OCI-LY3 (cell line): ENCODE results near the gene RAB39A.
A peak's percentile ranks its signal among the peaks of the same experiment; 100 is the strongest.

Experiments
- H2AFZ ChIP-seq: fragments of 200-600, 300-600 bp; shearing (Covaris generic); 2 replicates; pipeline ENCODE4 v1.6.0; 2014; ENCODE audit warnings: antibody characterized with exemption, low read depth, low read length
- H3K27ac ChIP-seq: fragments of 200-600, 300-600 bp; sonication (generic); 2 replicates; pipeline ENCODE4 v1.5.1; 2014; ENCODE audit warnings: mild to moderate bottlenecking, low read length, moderate library complexity, mixed read lengths
- H3K27me3 ChIP-seq: fragments of 200-600, 300-600 bp; sonication (generic); 2 replicates; pipeline ENCODE4 v1.6.1; 2014; ENCODE audit warnings: low read depth, low read length, mixed read lengths
- H3K36me3 ChIP-seq: fragments of 200-600, 300-600 bp; sonication (generic); replicated peaks from 2 replicates; pipeline ENCODE3; 2014; ENCODE audit warnings: low read depth, low read length, mixed read lengths
- H3K4me1 ChIP-seq: fragments of 300-600, 200-600 bp; sonication (generic); 2 replicates; pipeline ENCODE4 v1.6.1; 2014; ENCODE audit warnings: low read length, mixed read lengths
- H3K4me2 ChIP-seq: fragments of 200-600, 300-600 bp; sonication (generic); 2 replicates; pipeline ENCODE4 v1.6.1; 2014; ENCODE audit warnings: low read length, mixed read lengths
- H3K4me3 ChIP-seq: fragments of 300-600, 200-600 bp; sonication (generic); 2 replicates; pipeline ENCODE4 v1.5.1; 2014; ENCODE audit warnings: antibody characterized with exemption, mild to moderate bottlenecking, low read length, moderate library complexity
- H3K79me2 ChIP-seq: fragments of 300-600, 200-600 bp; shearing (Covaris generic); 2 replicates; pipeline ENCODE4 v1.6.1; 2014; ENCODE audit warnings: mild to moderate bottlenecking, low read length, mixed read lengths
- H3K9ac ChIP-seq: fragments of 300-600, 200-600 bp; shearing (Covaris generic); 2 replicates; pipeline ENCODE4 v1.6.0; 2014; ENCODE audit warnings: mild to moderate bottlenecking, low read length, moderate library complexity
- H3K9me3 ChIP-seq: fragments of 200-600, 300-600 bp; shearing (Covaris generic); 2 replicates; pipeline ENCODE4 v1.6.1; 2014; ENCODE audit warnings: low read length, mixed read lengths; ENCODE audit not compliant: insufficient read depth
- H4K20me1 ChIP-seq: fragments of 200-600, 300-600 bp; sonication (generic); 2 replicates; pipeline ENCODE4 v1.6.1; 2016; ENCODE audit warnings: low read length, mixed read lengths; ENCODE audit not compliant: insufficient read depth
- EZH2phosphoT487 ChIP-seq: fragments of 200-600 bp; shearing (Covaris generic); IDR thresholded peaks from 2 replicates; pipeline ENCODE4 v1.6.1; 2018; ENCODE audit warnings: antibody characterized with exemption, mixed run types, low read depth
- TF ChIP-seq, protein P1 (sequence below): fragments of 200-600, 300-600 bp; sonication (generic); IDR thresholded peaks from 2 replicates; pipeline ENCODE4 v1.5.1; 2014; ENCODE audit warnings: antibody characterized with exemption, low read length, low read depth

RAB39A gene

GRCh38 chr11:107924306-107924705, 3.9 kb upstream of the RAB39A start:
- Histone ChIP-seq H3K27ac (no peak overlapping the region), H3K4me2 (no peak overlapping the region), H3K4me3 (no peak overlapping the region), H2AFZ (no peak overlapping the region), H3K79me2 (peaks cover 9% of the 10 kb centered on the region), H3K4me1 (peaks cover 9% of the 10 kb centered on the region), H4K20me1 (no peaks in the 10 kb centered on the region), H3K9ac (no peak overlapping the region), H3K27me3 (no peaks in the 10 kb centered on the region), H3K36me3 (no peaks in the 10 kb centered on the region), H3K9me3 (no peaks in the 10 kb centered on the region)
- TF ChIP-seq EZH2phosphoT487 = no peak
- TF ChIP-seq, protein P1, sequence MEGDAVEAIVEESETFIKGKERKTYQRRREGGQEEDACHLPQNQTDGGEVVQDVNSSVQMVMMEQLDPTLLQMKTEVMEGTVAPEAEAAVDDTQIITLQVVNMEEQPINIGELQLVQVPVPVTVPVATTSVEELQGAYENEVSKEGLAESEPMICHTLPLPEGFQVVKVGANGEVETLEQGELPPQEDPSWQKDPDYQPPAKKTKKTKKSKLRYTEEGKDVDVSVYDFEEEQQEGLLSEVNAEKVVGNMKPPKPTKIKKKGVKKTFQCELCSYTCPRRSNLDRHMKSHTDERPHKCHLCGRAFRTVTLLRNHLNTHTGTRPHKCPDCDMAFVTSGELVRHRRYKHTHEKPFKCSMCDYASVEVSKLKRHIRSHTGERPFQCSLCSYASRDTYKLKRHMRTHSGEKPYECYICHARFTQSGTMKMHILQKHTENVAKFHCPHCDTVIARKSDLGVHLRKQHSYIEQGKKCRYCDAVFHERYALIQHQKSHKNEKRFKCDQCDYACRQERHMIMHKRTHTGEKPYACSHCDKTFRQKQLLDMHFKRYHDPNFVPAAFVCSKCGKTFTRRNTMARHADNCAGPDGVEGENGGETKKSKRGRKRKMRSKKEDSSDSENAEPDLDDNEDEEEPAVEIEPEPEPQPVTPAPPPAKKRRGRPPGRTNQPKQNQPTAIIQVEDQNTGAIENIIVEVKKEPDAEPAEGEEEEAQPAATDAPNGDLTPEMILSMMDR = no peak

DNA sequence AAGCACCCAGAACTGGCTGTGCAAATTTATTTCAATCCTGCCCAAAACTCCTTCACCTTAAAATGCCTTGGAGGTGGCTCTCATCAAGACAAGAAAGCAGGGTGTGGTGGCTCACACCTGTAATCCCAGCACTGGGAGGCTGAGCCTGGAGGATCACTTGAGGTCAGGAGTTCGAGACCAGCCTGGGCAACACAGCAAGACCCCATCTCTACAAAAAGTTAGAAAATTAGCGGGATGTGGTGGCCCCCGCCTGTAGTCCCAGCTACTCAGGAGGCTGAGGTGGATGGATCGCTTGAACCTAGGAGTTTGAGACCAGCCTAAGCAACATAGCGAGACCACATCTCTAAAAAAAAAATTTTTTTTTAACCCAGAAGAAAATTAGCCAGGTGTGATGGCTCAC, 689 bp upstream of the RAB39A start:
- Histone ChIP-seq H3K9ac (peak overlapping the region; percentile 75), H3K9me3 (no peaks in the 10 kb centered on the region), H4K20me1 (peaks cover 7% of the 10 kb centered on the region), H3K36me3 (no peaks in the 10 kb centered on the region), H3K4me3 (peak overlapping the region; percentile 85), H3K4me2 (peak overlapping the region; percentile 72), H2AFZ (peak overlapping the region; percentile 84), H3K27me3 (no peaks in the 10 kb centered on the region), H3K4me1 (peaks cover 19% of the 10 kb centered on the region), H3K27ac (peak overlapping the region; percentile 29; the same call in 1 of the 2 replicates), H3K79me2 (peaks cover 24% of the 10 kb centered on the region)
- no peak for TF ChIP-seq EZH2phosphoT487
- TF ChIP-seq, protein P1 = no peak

DNA sequence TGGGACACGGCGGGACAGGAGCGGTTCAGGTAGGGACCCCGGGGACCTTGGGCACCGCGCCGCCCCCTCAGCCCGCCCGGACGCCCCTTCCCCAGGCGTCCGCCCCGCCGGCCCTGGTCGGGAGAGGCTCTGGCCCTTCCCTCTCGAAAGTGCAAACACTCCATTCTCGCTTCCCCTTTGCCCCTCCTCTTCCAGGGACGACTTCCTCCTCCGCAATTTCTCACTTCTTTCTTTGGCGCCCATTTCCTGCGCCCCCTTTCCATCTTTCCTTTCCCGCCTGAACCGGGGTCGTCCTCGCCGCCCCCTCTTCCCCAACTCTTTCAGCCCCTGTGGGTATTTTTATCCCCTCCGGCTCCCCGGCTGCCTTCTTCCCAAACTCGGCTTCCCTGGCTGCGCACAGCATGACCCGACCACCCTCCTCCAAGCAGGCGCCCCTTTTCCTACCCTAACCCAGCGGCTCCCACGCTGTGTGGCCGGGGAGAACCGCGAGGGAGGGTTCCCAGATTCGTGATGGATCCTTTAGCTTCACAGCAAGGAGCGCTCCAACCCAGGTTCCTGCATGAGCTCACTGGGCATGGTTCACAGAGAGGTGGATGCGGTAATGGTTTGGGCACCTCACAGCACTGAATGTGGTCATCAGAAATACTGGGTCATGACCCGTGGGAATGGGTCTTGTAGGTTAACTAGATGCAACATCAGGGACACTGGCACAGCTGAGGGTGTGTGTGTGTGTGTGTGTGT, 689 bp downstream of the RAB39A start:
- peak overlapping the region; percentile 96 for H3K9ac ChIP-seq
- H3K4me1 ChIP-seq = peaks cover 17% of the 10 kb centered on the region
- no peaks in the 10 kb centered on the region for H3K36me3 ChIP-seq
- peaks cover 7% of the 10 kb centered on the region for H4K20me1 ChIP-seq
- H3K9me3 ChIP-seq = no peaks in the 10 kb centered on the region
- no peak for TF ChIP-seq EZH2phosphoT487
- TF ChIP-seq, protein P1 = no peak
- H3K4me3 ChIP-seq = peak overlapping the region; percentile 98
- peak overlapping the region; percentile 65; the same call in 1 of the 2 replicates for H2AFZ ChIP-seq
- H3K27me3 ChIP-seq = no peaks in the 10 kb centered on the region
- H3K4me2 ChIP-seq = peak overlapping the region; percentile 88
- H3K79me2 ChIP-seq = peaks cover 24% of the 10 kb centered on the region
- H3K27ac ChIP-seq = peak overlapping the region; percentile 63

DNA sequence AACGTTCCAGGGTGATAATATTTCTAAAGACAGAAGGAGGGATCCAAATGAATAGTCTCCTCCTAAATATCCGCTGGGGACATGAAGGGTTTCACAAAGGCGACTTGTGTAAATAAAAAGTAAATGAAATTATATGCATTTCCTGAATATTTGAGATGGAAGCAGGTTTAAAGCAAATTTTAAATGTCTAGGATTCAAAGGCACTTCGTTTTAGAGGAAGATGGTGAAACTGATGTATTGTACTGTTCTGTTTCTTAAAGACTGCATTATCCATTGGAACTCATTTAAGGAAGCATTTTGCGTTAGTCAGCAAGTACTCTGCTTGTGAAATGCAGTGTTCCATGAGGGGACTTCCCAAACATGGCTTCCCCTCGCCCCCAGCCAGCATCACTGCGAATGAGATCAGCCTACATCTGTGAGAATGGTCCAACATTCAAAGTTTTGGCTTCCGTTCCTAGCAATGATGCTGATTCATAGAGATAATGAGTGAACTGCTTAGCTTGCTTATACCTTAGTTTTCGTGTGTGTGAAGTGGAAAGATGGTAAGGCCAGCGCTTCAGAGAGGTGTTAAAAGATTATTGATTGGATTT, 1.5 kb downstream of the RAB39A start:
- H3K4me2 ChIP-seq = peak overlapping the region; percentile 88
- H3K27ac ChIP-seq = no peak overlapping the region

More for the DNA sequence above, 1.5 kb downstream of the RAB39A start:
- no peaks in the 10 kb centered on the region for H3K27me3 ChIP-seq
- no peak for TF ChIP-seq EZH2phosphoT487
- TF ChIP-seq, protein P1 = no peak
- H3K4me1 ChIP-seq = peaks cover 12% of the 10 kb centered on the region
- peaks cover 24% of the 10 kb centered on the region for H3K79me2 ChIP-seq
- no peak overlapping the region for H2AFZ ChIP-seq
- peak overlapping the region; percentile 98 for H3K4me3 ChIP-seq
- H3K36me3 ChIP-seq = no peaks in the 10 kb centered on the region
- peaks cover 7% of the 10 kb centered on the region for H4K20me1 ChIP-seq
- H3K9ac ChIP-seq = peak overlapping the region; percentile 96; the same call in 1 of the 2 replicates
- H3K9me3 ChIP-seq = no peaks in the 10 kb centered on the region
